Measurements from ENCODE around the gene ATXN1.

DNA sequence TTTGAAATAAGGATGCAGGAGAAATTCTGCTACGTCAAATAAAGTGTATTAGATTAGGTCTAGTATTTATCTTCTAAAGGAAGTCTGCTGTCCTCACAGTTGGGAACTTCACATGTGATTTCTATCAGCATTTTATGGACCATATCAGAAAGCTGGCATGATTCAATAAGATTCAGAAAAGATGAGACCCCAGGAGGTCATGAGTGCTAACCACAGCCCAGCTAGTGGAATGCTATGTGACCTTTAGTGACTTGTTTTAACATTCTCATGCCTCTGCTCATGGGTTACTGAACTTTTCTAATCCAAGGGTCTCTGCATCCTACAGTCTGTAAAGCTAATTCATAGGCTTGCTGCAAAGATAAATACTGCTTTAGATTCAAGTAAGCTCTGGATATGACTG lies 372.8 kb downstream of the ATXN1 start:
- TF ChIP-seq, protein P1, sequence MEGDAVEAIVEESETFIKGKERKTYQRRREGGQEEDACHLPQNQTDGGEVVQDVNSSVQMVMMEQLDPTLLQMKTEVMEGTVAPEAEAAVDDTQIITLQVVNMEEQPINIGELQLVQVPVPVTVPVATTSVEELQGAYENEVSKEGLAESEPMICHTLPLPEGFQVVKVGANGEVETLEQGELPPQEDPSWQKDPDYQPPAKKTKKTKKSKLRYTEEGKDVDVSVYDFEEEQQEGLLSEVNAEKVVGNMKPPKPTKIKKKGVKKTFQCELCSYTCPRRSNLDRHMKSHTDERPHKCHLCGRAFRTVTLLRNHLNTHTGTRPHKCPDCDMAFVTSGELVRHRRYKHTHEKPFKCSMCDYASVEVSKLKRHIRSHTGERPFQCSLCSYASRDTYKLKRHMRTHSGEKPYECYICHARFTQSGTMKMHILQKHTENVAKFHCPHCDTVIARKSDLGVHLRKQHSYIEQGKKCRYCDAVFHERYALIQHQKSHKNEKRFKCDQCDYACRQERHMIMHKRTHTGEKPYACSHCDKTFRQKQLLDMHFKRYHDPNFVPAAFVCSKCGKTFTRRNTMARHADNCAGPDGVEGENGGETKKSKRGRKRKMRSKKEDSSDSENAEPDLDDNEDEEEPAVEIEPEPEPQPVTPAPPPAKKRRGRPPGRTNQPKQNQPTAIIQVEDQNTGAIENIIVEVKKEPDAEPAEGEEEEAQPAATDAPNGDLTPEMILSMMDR (IDR thresholded peaks at IDR 0.05), result no peak
- no peak for TF ChIP-seq POLR2A (IDR thresholded peaks at IDR 0.05)
